IPS DF 4.7 (cell line): ENCODE measurements around the gene METTL4.

Experiments used
- DNase-seq: peaks from one replicate; pipeline ENCODE4 v3.0.0-alpha.2; 2013; ENCODE audit warnings: low spot score; ENCODE audit errors: extremely low read depth

The METTL4 gene

DNA sequence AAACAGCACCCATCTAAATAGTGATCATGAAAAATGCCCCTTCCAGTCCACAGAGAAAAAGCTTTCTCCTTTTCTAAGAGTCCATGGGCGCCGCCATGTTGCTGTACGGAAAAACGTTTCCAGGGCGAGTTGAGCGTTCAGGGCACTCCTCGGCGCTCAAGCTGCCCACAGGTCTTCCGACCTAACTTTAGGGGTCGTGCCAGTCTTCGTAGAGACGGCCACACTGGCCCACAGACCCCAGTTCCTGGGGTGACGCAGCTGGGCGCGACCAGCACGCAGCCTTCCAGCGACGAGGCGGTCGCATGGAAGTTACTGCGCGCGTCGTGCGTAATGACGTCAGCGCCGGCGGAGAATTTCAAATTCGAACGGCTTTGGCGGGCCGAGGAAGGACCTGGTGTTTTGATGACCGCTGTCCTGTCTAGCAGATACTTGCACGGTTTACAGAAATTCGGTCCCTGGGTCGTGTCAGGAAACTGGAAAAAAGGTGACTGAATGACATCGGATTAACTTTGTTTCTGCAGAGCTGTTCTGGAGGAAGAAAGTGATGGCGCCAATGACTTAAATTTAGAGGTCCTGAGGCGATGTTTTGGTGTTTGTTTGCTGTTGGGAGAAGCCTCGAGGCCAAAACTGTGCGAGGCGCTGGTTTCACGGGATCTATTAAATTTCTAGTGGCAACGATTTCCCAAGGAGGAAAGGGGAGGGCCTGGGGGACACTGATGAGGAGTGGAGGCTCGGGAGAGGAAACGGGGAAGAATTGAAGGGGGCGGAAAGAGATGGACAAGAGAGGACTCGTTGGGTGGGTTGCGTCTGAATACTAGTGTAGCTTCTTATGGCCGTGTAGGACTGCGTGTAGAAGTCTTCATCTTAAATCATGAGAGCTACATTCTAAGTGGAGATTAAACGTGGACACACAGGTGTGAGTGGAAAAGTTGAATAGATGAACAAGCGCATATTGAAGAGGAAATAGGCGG lies at the start of gene METTL4, which contains the start of gene NDC80:
Gene METTL4, minus strand, starts transcription at position 306 of the 971 bp plus-strand sequence. CDS start 4,289 bp downstream, outside the sequence.
Gene NDC80, plus strand, starts transcription at position 358 of the 971 bp plus-strand sequence. CDS start 1,429 bp downstream, outside the sequence.
- DNase-seq, result peak; percentile 58

DNA sequence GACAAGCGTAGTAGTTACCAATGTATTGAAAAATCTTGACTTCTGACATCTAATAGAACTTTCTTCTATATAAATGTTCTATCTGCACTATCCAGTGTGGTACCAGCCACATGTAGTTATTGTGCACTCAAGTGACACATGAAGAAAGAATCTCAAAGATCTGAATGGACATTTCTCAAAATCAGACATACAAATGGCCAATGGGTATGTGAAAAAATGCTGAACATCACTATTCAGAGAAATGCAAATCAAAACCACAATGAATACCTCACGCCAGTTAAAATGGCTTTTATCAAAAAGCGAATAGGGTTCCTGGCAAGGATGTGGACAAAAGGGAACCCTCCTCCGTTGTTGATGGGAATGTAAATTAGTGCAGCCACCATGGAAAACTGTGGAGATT lies 46.7 kb upstream of the METTL4 start:
- DNase-seq, result no peak

DNA sequence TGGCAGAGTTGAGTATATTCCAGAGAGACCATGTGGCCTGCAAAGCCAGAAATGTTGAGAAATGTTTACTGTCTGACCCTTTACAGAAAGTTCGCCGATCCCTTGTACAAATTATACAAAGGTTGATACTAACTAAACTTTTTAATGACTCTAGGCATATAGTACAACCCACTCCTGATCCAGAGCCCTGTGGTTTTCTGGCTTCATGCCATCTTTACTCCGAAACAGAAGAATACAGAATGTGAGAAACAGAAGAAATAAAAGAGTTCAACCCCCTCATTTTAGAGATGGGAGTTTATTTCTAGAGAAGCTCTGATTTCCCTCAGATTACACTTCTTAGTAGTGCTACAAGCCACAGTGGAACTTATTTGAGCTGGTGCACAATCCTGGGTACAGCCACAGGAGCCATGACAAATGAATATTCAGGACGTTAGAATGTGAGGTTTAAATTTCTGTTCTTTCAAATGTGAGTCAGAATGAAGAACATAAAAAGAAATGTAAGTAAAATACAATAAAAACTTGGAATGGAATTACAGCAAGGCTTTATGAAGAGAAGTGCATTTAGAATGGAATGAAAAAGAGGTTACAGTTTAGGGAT lies 46.2 kb upstream of the METTL4 start:
- no peak for DNase-seq

- no peak for DNase-seq
Measured at GRCh38 chr18:2612996-2613395, 41.7 kb upstream of the METTL4 start.

DNA sequence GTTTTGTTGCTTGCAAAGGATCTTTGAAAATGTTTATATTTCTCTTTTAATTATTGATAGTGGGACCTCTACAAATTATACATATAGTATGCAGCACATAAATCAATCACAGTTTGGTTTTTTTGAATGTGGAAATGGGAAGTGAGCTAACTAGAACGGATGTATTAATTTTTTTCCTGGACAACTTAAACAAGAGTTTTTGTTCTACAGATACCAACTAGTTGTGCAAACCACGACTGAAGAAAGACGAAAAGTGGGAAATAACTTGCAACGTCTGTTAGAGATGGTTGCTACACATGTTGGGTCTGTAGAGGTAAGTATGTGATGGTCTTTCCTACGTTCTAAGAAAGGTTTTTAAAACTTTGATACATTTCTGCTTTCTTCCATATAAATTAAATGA lies 39.2 kb upstream of the METTL4 start:
- DNase-seq, result no peak

DNA sequence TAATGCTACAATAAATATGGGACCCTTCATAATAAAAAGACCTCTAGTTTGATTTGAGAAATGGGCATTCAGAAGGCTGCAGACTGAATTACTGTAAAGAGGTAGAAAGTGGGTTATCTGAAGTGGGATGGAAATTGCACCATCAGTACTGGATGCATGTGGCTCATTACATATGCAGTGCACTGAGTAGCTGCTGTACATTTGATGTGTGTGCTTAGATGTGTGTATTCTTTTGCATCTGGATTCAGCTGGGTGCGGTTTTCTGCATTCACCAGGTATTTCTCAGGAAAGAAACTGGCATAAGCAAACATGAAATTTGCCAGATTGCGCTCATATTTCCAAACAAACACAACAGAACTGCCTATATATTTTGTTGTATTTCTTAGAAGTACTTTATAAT lies 38.3 kb upstream of the METTL4 start:
- DNase-seq, result no peak

- no peak for DNase-seq
Measured at GRCh38 chr18:2606335-2606734, 35.0 kb upstream of the METTL4 start.

DNA sequence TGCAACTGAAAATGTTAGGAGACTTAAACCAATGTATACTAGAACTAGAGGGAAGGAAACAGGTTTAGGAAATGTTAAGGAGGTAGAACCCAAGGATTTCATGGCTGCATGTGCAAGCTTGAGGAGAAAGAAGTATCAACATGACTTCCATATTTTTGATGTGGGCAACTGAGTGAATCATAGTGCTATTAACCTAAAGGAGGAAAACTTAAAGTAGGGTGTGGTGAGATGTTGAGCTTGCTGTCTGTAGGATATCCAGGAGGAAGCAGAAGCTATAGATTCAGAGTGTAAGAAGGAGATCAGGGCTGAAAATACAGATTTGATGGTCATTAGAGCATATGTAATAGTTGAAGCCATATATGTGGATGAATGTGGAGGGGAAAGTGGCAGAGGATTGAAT lies 31.5 kb upstream of the METTL4 start:
- DNase-seq, result no peak

- no peak for DNase-seq
Measured at GRCh38 chr18:2597639-2598038, 26.3 kb upstream of the METTL4 start.

DNA sequence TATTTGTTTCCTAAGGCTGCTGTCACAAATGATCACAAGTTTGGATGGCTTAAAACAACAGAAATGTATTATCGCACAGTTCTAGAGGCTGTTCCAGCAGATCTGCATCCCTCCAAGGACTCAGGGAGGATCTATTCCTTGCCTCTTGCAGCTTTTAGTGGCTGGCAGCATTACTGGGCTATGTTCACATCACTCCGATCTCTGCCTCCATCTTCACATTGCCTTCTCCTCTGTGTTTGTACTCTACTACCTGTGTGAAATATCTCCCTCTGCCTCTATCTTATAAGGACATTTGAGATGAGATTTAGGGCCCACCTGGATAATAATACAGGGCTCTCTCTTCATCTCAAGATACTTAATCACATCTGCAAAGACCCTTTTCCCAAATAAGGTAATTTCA lies 19.0 kb upstream of the METTL4 start:
- DNase-seq, result no peak

- DNase-seq, result no peak
Measured at GRCh38 chr18:2589345-2590068, 18.2 kb upstream of the METTL4 start.

GRCh38 chr18:2588666-2589344 lies 17.5 kb upstream of the METTL4 start:
- no peak for DNase-seq

GRCh38 chr18:2587788-2588187 lies 16.5 kb upstream of the METTL4 start:
- no peak for DNase-seq

- no peak for DNase-seq
Measured at GRCh38 chr18:2573408-2573807, 2.1 kb upstream of the METTL4 start.

- DNase-seq, result no peak
Measured at GRCh38 chr18:2572892-2573291, 1.6 kb upstream of the METTL4 start.

- DNase-seq, result no peak
Measured at GRCh38 chr18:2572171-2572569, 865 bp upstream of the METTL4 start.

DNA sequence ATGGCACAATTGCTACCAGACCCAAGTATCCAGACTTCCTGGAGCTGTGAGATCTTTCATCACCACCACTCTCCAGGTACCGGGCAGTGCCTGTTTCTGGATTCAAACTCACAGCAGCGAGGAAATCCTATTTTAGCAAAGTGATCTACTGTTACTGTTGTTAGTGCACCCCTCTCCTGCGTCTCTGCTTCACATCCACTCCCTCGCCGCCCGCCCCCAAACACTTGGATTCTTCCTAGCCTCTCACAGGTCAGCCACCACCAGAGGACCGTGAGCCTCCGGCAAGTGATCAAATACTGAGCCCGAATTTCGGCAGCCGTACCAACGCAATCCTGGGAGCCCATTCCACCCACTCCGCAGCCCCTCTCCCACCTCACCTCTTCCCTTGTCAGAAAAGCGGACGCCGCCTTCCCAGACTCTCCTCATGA lies 519 bp downstream of the METTL4 start:
- DNase-seq, result no peak

- no peak for DNase-seq
Measured at GRCh38 chr18:2569338-2570207, 1.7 kb downstream of the METTL4 start.

GRCh38 chr18:2568605-2569004 lies 2.7 kb downstream of the METTL4 start:
- no peak for DNase-seq

DNA sequence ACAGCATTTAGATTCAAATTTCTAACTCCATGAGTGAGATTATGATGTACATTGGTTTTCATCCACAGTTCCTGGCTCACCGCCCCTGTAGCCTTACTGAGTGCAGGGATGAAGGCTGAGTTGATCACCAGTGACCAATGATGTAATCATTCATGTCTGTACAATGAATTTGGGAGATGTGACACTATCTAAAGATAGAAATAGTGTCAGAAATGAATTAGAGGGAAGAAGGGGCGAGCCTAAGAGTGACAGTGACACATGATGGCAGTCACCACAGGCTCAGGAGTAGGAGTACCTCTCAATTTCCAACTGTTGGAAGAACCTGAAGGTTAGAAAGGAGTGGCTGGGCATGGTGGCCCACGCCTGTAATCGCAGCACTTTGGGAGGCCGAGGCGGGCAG lies 3.2 kb downstream of the METTL4 start:
- no peak for DNase-seq
